Thymus (tissue), 11 donors: ENCODE data around the gene RGS1. TPM values are rescaled to one million over a fixed set of nuclear protein-coding genes. Genes with fewer than 3 reads are reported as not detected.

Experiments used
- DNase-seq, 9 donors: peaks; one replicate each; pipeline ENCODE4 v3.0.0-alpha.2; 2013; ENCODE audit warnings: low spot score in 9 of 9, low read depth in 6 of 9, missing footprints in 1 of 9
- H3K27ac ChIP-seq, 2 donors: one replicate each; pipeline ENCODE4 v1.5.1; 2013; ENCODE audit warnings: control low read depth in 1 of 2, low read depth in 1 of 2, low read length in 1 of 2, mild to moderate bottlenecking in 1 of 2, moderate library complexity in 1 of 2
- H3K27me3 ChIP-seq, 2 donors: one replicate each; pipeline ENCODE4 v1.5.1; 2013; ENCODE audit warnings: low read length in 1 of 2; ENCODE audit not compliant: control insufficient read depth in 2 of 2, insufficient read depth in 1 of 2
- H3K36me3 ChIP-seq, 2 donors: one replicate each; pipeline ENCODE4 v1.5.1; 2013; ENCODE audit warnings: low read length in 1 of 2, mild to moderate bottlenecking in 1 of 2, moderate library complexity in 1 of 2; ENCODE audit not compliant: control insufficient read depth in 2 of 2, insufficient read depth in 2 of 2
- H3K4me1 ChIP-seq, 2 donors: one replicate each; pipeline ENCODE4 v1.5.1; 2013; ENCODE audit warnings: low read length in 2 of 2; ENCODE audit not compliant: control insufficient read depth in 2 of 2, insufficient read depth in 2 of 2
- H3K4me3 ChIP-seq, 2 donors: one replicate each; pipeline ENCODE4 v1.5.1; 2013; ENCODE audit warnings: low read length in 2 of 2, control low read depth in 1 of 2, mild to moderate bottlenecking in 1 of 2
- H3K9me3 ChIP-seq, 2 donors: one replicate each; pipeline ENCODE4 v1.5.1; 2013; ENCODE audit warnings: low read length in 1 of 2, mild to moderate bottlenecking in 1 of 2; ENCODE audit not compliant: control insufficient read depth in 2 of 2, insufficient read depth in 1 of 2
- WGBS: extraction: QIAGEN DNeasy Blood & Tissue Kit; methylation state at CpG from one replicate; pipeline ENCODE4 v1.1.7; 2013; 5-methylcytosine and 5-hydroxymethylcytosine counted together
- polyA plus RNA-seq: library from polyadenylated mRNA; stranded (reverse); fragments of 200-250 nt; gene quantifications from one replicate; pipeline ENCODE4 v1.2.3, GENCODE V29; 2013
- total RNA-seq: library from RNA; stranded (reverse); fragments of 120-200 nt; gene quantifications from one replicate; pipeline ENCODE4 v1.2.4, GENCODE V29; 2013
- donor health status: healthy.

RGS1 gene
- total and polyA plus RNA-seq, 2 donors = 187 to 329 TPM

DNA sequence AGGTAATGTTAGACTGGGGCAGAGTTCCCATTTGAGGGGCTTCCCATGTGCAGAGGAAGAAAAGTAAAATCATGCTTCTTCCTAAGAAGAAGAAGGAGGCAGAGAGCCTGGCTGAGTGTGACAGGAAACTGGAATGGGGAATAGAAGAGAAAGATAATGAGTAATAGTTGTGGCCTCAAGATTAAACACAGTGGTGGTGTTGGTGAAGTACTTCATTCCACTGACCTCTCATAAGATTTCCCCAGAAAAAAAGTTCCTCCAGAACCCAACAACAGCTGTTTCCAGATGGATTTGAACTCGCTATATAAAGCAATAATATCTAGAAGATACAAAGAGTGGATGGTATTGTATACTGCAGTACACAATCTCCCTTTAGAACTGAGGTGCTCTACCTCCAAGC is 13.0 kb downstream of the RGS1 start:
- Histone ChIP-seq H3K27ac (no peak overlapping the region), H3K36me3 (no peaks in the 10 kb centered on the region), H3K27me3 (no peaks in the 10 kb centered on the region), H3K4me1 (no peaks in the 10 kb centered on the region), H3K9me3 (no peaks in the 10 kb centered on the region), H3K4me3 (no peak overlapping the region)
- 88% methylated on average over 1 of the region's 1 CpG for WGBS
- no peak for DNase-seq

DNA sequence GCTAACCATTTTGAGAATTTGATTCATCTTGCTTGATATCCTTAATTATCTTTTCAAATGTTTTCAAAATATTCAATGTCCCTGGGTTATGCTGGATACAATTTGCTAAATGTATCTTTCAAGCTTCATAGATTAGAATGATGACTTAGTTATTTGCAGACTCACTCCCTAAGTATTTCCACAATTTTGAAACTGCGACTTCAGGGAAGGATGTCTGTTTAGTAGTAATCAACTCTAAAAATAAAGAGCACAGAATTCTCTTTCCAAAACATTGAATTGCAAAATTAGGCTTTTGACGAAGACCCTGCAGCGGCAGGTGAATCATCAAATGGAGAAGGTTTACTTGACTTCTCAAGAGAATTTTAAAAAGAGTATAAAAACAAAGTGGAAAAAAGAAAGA is 14.2 kb downstream of the RGS1 start:
- DNase-seq = no peak
- H3K9me3 ChIP-seq = no peaks in the 10 kb centered on the region
- no peak overlapping the region for H3K27ac ChIP-seq
- WGBS = 98% methylated on average over 3 of the region's 3 CpGs
- no peaks in the 10 kb centered on the region for H3K4me1 ChIP-seq
- no peak overlapping the region for H3K4me3 ChIP-seq
- H3K27me3 ChIP-seq = no peaks in the 10 kb centered on the region
- no peaks in the 10 kb centered on the region for H3K36me3 ChIP-seq

GRCh38 chr1:192592517-192592916 is 16.9 kb downstream of the RGS1 start:
- Histone ChIP-seq H3K27ac (no peak overlapping the region), H3K4me1 (no peaks in the 10 kb centered on the region), H3K9me3 (no peaks in the 10 kb centered on the region), H3K36me3 (no peaks in the 10 kb centered on the region), H3K27me3 (no peaks in the 10 kb centered on the region), H3K4me3 (no peak overlapping the region)
- DNase-seq = no peak
- WGBS = 75% methylated on average over 4 of the region's 4 CpGs

- Histone ChIP-seq H3K9me3 (no peaks in the 10 kb centered on the region), H3K27me3 (no peaks in the 10 kb centered on the region), H3K4me3 (no peak overlapping the region), H3K36me3 (no peaks in the 10 kb centered on the region), H3K4me1 (no peaks in the 10 kb centered on the region), H3K27ac (no peak overlapping the region)
- DNase-seq = no peak
- WGBS = 100% methylated on average over 2 of the region's 2 CpGs
Measured at GRCh38 chr1:192592981-192593708, 17.6 kb downstream of the RGS1 start.

- H3K27me3 ChIP-seq = no peaks in the 10 kb centered on the region
- H3K36me3 ChIP-seq = no peaks in the 10 kb centered on the region
- no peak overlapping the region for H3K4me3 ChIP-seq
- 91% methylated on average over 3 of the region's 3 CpGs for WGBS
- DNase-seq = no peak
- H3K9me3 ChIP-seq = no peaks in the 10 kb centered on the region
- H3K4me1 ChIP-seq = no peaks in the 10 kb centered on the region
- no peak overlapping the region for H3K27ac ChIP-seq
Measured at GRCh38 chr1:192595299-192595698, 19.7 kb downstream of the RGS1 start.

GRCh38 chr1:192598589-192598988 is 23.0 kb downstream of the RGS1 start:
- Histone ChIP-seq H3K27me3 (no peaks in the 10 kb centered on the region), H3K4me3 (no peak overlapping the region), H3K27ac (no peak overlapping the region), H3K36me3 (no peaks in the 10 kb centered on the region), H3K4me1 (no peaks in the 10 kb centered on the region), H3K9me3 (no peaks in the 10 kb centered on the region)
- WGBS = 84% methylated on average over 3 of the region's 3 CpGs
- no peak for DNase-seq

DNA sequence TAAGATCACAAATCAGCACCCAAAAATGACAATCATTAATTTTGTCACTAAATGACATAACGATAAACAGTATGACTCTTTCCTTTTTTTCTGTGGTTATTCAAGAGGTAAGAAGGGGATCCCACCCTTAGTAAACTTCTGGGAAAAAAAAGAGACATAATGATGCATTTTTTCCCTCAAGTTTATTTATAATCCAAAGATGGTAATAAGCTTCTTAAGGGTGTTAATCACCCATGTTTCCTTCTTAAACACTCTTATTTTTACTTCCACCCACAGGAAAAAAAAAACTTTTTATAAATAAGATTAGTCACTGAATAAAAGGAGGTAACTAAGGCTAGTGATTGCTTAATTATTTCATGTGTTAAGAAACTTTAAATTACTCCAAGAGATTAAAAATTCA is 24.7 kb downstream of the RGS1 start:
- no peak for DNase-seq
- no peaks in the 10 kb centered on the region for H3K4me1 ChIP-seq
- H3K27ac ChIP-seq = no peak overlapping the region
- no peaks in the 10 kb centered on the region for H3K9me3 ChIP-seq
- H3K27me3 ChIP-seq = no peaks in the 10 kb centered on the region
- no peaks in the 10 kb centered on the region for H3K36me3 ChIP-seq
- 97% methylated on average over 1 of the region's 1 CpG for WGBS
- H3K4me3 ChIP-seq = no peak overlapping the region

GRCh38 chr1:192601143-192601542 is 25.6 kb downstream of the RGS1 start:
- H3K36me3 ChIP-seq = no peaks in the 10 kb centered on the region
- H3K4me1 ChIP-seq = no peaks in the 10 kb centered on the region
- H3K4me3 ChIP-seq = no peak overlapping the region
- no peaks in the 10 kb centered on the region for H3K27me3 ChIP-seq
- H3K9me3 ChIP-seq = no peaks in the 10 kb centered on the region
- DNase-seq = no peak
- no peak overlapping the region for H3K27ac ChIP-seq
- WGBS = 95% methylated on average over 1 of the region's 1 CpG

- H3K27ac ChIP-seq = no peak overlapping the region
- no peaks in the 10 kb centered on the region for H3K36me3 ChIP-seq
- DNase-seq = no peak
- no peaks in the 10 kb centered on the region for H3K27me3 ChIP-seq
- H3K4me1 ChIP-seq = no peaks in the 10 kb centered on the region
- no peaks in the 10 kb centered on the region for H3K9me3 ChIP-seq
- H3K4me3 ChIP-seq = no peak overlapping the region
Measured at GRCh38 chr1:192601567-192601966, 26.0 kb downstream of the RGS1 start.
